Fibroblast of lung (primary cell): ENCODE measurements around the gene ETV2. TPM values are rescaled to one million over a fixed set of nuclear protein-coding genes. Genes with fewer than 3 reads are reported as not detected.

Source experiments
- DNase-seq, 2 donors: peaks; one replicate each; pipeline versions ENCODE4 v3.0.0 to v3.0.0-alpha.2; 2010; ENCODE audit warnings: low read depth in 2 of 2
- H2AFZ ChIP-seq: 2 replicates; pipeline ENCODE4 v1.5.1; 2012; ENCODE audit warnings: low read length, control low read depth, inconsistent platforms
- H3K27ac ChIP-seq: 2 replicates; pipeline ENCODE4 v1.5.1; 2011; ENCODE audit warnings: low read length, control low read depth; ENCODE audit not compliant: insufficient read depth
- H3K27me3 ChIP-seq: 2 replicates; pipeline ENCODE4 v1.5.1; 2011; ENCODE audit warnings: mild to moderate bottlenecking, low read length; ENCODE audit not compliant: control insufficient read depth, insufficient read depth
- H3K36me3 ChIP-seq: 2 replicates; pipeline ENCODE4 v1.5.1; 2011; ENCODE audit warnings: low read length; ENCODE audit not compliant: control insufficient read depth, insufficient read depth
- H3K4me1 ChIP-seq: 2 replicates; pipeline ENCODE4 v1.5.1; 2011; ENCODE audit warnings: low read length; ENCODE audit not compliant: control insufficient read depth, insufficient read depth; ENCODE audit errors: extremely low read depth
- H3K4me2 ChIP-seq: 2 replicates; pipeline ENCODE4 v1.5.1; 2011; ENCODE audit warnings: low read length, control low read depth; ENCODE audit not compliant: insufficient read depth; ENCODE audit errors: extremely low read depth
- H3K4me3 ChIP-seq, 4 experiments: fragments of 200-600 bp in 1 of 4; sonication (generic) in 1 of 4; replicated peaks in 1 of 4; 2 replicates each; pipeline ENCODE4 v1.5.1; 2011 to 2016; ENCODE audit warnings: low read length in 4 of 4, low read depth in 3 of 4, mild to moderate bottlenecking in 3 of 4, control low read depth in 2 of 4, inconsistent platforms in 1 of 4, mixed read lengths in 1 of 4; ENCODE audit not compliant: insufficient read depth in 1 of 4; ENCODE audit errors: control extremely low read depth in 1 of 4
- H3K79me2 ChIP-seq: 2 replicates; pipeline ENCODE4 v1.5.1; 2012; ENCODE audit warnings: mild to moderate bottlenecking, low read length, inconsistent platforms; ENCODE audit not compliant: control insufficient read depth, insufficient read depth
- H3K9ac ChIP-seq: 2 replicates; pipeline ENCODE4 v1.5.1; 2011; ENCODE audit warnings: mild to moderate bottlenecking, low read length, control low read depth; ENCODE audit not compliant: insufficient read depth
- H3K9me3 ChIP-seq: 2 replicates; pipeline ENCODE4 v1.5.1; 2012; ENCODE audit warnings: low read depth, low read length; ENCODE audit not compliant: control insufficient read depth, insufficient read depth
- H4K20me1 ChIP-seq: 2 replicates; pipeline ENCODE4 v1.5.1; 2011; ENCODE audit warnings: low read length; ENCODE audit not compliant: control insufficient read depth, insufficient read depth; ENCODE audit errors: extremely low read depth
- EZH2 ChIP-seq: IDR thresholded peaks from 2 replicates; pipeline ENCODE4 v1.5.1; 2012; ENCODE audit warnings: low read length, control low read depth, mild to moderate bottlenecking; ENCODE audit errors: missing control alignments
- polyA plus RNA-seq, 2 donors: library from polyadenylated mRNA; depleted of rRNA in 1 of 2; stranded (reverse) in 1 of 2; unstranded in 1 of 2; fragments of >200 nt; gene quantifications; 2 replicates each; pipeline ENCODE4 v1.2.1, GENCODE V29; 2011 to 2012; ENCODE audit warnings: missing spikeins in 1 of 2
- total RNA-seq: library from RNA; depleted of rRNA; stranded (reverse); fragments of >200 nt; gene quantifications from 2 replicates; pipeline ENCODE4 v1.2.1, GENCODE V29; 2014
- TF ChIP-seq, protein P1 (sequence below), 2 donors: IDR thresholded peaks in 1 of 2; conservative IDR thresholded peaks in 1 of 2; 1 replicate in 1 of 2; 2 replicates in 1 of 2; pipeline ENCODE4 v1.5.1; 2011 to 2012; ENCODE audit warnings: low read length in 2 of 2, control low read depth in 1 of 2, inconsistent platforms in 1 of 2, low read depth in 1 of 2, mild to moderate bottlenecking in 1 of 2

The ETV2 gene
- total and polyA plus RNA-seq, 2 donors (not counting 1 experiment from before 2014, with no cell fraction given) = 0.12 to 0.50 TPM

DNA sequence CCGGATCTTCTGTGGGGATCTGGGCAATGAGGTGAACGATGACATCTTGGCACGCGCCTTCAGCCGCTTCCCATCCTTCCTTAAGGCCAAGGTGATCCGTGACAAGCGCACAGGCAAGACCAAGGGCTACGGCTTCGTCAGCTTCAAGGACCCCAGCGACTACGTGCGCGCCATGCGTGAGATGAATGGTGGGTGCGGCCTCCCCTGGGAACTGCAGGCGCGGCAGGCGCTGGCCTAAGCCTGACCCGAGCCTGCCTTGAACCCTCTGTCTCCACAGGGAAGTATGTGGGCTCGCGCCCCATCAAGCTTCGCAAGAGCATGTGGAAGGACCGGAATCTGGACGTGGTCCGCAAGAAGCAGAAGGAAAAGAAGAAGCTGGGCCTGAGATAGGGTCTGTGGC is 4.4 kb upstream of the ETV2 start:
- no peak for DNase-seq
- Histone ChIP-seq H3K27ac (no peak overlapping the region), H3K79me2 (no peaks in the 10 kb centered on the region), H4K20me1 (no peaks in the 10 kb centered on the region), H3K27me3 (no peaks in the 10 kb centered on the region), H3K9me3 (no peaks in the 10 kb centered on the region), H2AFZ (no peak overlapping the region), H3K36me3 (peaks cover 26% of the 10 kb centered on the region), H3K4me1 (no peaks in the 10 kb centered on the region), H3K4me2 (no peak overlapping the region), H3K9ac (no peak overlapping the region), H3K4me3 (no peak overlapping the region)
- TF ChIP-seq, protein P1, sequence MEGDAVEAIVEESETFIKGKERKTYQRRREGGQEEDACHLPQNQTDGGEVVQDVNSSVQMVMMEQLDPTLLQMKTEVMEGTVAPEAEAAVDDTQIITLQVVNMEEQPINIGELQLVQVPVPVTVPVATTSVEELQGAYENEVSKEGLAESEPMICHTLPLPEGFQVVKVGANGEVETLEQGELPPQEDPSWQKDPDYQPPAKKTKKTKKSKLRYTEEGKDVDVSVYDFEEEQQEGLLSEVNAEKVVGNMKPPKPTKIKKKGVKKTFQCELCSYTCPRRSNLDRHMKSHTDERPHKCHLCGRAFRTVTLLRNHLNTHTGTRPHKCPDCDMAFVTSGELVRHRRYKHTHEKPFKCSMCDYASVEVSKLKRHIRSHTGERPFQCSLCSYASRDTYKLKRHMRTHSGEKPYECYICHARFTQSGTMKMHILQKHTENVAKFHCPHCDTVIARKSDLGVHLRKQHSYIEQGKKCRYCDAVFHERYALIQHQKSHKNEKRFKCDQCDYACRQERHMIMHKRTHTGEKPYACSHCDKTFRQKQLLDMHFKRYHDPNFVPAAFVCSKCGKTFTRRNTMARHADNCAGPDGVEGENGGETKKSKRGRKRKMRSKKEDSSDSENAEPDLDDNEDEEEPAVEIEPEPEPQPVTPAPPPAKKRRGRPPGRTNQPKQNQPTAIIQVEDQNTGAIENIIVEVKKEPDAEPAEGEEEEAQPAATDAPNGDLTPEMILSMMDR (conservative IDR thresholded peaks at IDR 0.05 in 1 of 2, IDR thresholded peaks at IDR 0.05 in 1 of 2; ENCODE audit: low read depth in 1 of 2, low read length in 2 of 2) = no peak
- TF ChIP-seq EZH2 = no peak

DNA sequence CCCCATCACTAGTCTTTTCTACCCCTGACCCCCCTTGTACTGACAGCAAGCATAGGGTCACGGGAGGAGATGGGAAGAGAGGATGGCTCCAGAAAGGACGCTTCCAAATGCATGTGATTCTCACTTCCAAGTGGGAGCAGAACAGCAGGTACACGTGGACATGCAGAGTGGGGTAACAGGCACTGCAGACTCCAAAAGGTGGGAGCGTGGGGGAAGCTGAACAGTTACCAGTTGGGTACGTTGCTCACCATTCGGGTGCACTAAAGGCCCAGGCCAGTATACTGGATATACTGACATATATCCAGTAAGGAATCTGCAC is 2.3 kb upstream of the ETV2 start:
- DNase-seq = no peak
- Histone ChIP-seq H2AFZ (no peak overlapping the region), H3K4me1 (no peaks in the 10 kb centered on the region), H3K9ac (no peak overlapping the region), H3K4me2 (no peak overlapping the region), H3K36me3 (peaks cover 18% of the 10 kb centered on the region), H4K20me1 (no peaks in the 10 kb centered on the region), H3K9me3 (no peaks in the 10 kb centered on the region), H3K4me3 (no peak overlapping the region), H3K79me2 (no peaks in the 10 kb centered on the region), H3K27ac (no peak overlapping the region), H3K27me3 (no peaks in the 10 kb centered on the region)
- TF ChIP-seq, protein P1 (conservative IDR thresholded peaks at IDR 0.05 in 1 of 2, IDR thresholded peaks at IDR 0.05 in 1 of 2; ENCODE audit: low read depth in 1 of 2, low read length in 2 of 2) = no peak
- TF ChIP-seq EZH2 = no peak

DNA sequence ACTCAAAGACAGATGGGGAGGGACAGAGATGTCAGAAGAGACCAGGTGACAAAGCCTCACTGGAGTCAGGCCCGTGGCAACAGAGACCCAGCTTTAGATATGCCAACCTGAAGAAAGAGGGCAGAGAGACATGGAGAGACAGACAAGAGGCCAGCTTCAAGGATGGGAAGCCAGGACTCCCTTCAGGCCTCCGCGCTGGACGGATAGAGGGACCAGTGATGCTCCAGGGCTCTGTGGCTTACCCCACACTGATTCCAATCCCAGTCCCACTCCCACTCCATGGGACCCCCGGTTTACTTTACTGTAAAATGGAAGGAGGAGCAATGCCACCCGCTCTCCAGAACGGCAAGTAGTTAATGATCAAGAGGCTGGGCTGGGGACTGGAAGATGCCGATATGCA is 1.7 kb upstream of the ETV2 start:
- peaks cover 2% of the 10 kb centered on the region for H3K4me1 ChIP-seq
- no peak overlapping the region for H3K9ac ChIP-seq
- no peaks in the 10 kb centered on the region for H4K20me1 ChIP-seq
- no peak overlapping the region for H2AFZ ChIP-seq
- H3K4me2 ChIP-seq = no peak overlapping the region
- H3K79me2 ChIP-seq = no peaks in the 10 kb centered on the region
- H3K4me3 ChIP-seq = no peak overlapping the region
- TF ChIP-seq EZH2 = no peak
- TF ChIP-seq, protein P1 (conservative IDR thresholded peaks at IDR 0.05 in 1 of 2, IDR thresholded peaks at IDR 0.05 in 1 of 2; ENCODE audit: low read depth in 1 of 2, low read length in 2 of 2) = no peak
- H3K27ac ChIP-seq = no peak overlapping the region
- H3K36me3 ChIP-seq = peaks cover 17% of the 10 kb centered on the region
- no peaks in the 10 kb centered on the region for H3K27me3 ChIP-seq
- H3K9me3 ChIP-seq = no peaks in the 10 kb centered on the region
- no peak for DNase-seq
